Kasumi-1 (cell line): ENCODE results near the gene PAK6.

Experiments
- DNase-seq, 2 experiments: peaks; one replicate each; lab custom pipeline; 2025; lab: John Stamatoyannopoulos, UW

PAK6 gene

DNA sequence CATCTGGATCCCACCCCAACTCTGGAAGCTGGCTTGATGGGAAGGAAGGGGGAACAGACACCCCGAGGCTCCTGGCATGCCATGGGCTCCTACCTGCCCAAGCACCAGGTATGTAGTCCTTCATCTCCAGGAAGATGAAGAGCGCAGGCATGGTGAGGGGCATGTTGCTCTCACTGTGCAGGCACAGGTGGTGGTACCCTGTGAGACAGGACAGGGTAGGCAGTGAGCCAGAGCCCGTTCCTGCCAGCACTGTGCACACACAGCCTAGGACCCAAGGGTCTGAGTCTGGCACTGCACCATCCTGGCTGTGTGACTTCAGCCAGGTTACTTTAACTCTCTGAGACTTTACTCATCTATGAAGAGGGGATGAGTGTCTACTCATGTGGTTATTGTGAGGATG lies 53.4 kb downstream of the PAK6 start:
- no peak for DNase-seq

GRCh38 chr15:40293006-40293405 lies 54.1 kb downstream of the PAK6 start:
- no peak for DNase-seq

DNA sequence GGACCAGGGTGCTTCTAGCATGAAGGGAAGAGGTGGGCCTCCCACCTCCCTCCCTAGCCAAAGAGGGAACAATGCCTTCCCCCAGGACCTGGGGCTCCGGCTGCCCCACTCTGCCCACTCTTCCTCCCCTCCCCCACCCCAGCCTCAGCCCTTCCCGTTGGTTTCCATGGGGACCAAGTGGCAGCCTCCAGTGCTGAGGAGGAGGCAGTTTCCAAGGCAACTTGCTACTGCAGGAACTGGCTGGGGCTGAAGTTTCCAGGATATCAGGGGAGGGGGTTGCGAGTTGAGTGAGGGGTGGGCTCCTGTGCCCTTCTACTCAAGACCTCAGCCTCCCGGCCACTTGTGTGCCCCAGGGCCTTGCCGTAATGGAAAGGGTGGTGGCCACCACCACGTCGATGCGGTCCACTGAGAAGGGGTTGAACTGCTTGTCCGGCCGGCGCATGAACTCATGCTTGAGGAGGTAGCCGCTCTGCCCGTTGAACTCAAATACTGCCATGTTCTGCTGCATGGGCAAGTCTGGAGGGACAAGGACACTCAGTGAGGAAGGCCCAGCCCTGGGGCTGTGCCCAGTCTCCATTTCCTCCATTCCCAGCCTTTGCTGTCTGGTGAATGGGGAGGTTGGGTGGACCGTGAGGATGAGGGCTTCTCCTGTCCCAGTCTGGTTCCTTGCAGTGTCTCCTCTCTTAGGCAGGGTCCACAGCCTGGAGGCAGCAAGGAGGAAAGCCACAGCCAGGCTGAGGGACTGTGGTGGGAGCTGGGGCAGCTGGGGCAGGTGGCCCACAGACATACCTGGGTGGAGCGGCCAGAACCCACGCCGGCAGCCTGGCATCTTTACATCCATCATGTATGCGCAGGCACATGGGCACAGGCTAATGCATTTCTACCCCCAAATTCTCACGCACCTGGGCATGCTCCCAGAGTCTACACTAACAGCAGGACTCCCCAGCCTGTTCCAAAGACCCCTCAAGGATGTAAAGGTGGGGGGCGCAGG lies 55.3 kb downstream of the PAK6 start:
- no peak for DNase-seq

- no peak for DNase-seq
Measured at GRCh38 chr15:40295297-40295696, 56.4 kb downstream of the PAK6 start.

DNA sequence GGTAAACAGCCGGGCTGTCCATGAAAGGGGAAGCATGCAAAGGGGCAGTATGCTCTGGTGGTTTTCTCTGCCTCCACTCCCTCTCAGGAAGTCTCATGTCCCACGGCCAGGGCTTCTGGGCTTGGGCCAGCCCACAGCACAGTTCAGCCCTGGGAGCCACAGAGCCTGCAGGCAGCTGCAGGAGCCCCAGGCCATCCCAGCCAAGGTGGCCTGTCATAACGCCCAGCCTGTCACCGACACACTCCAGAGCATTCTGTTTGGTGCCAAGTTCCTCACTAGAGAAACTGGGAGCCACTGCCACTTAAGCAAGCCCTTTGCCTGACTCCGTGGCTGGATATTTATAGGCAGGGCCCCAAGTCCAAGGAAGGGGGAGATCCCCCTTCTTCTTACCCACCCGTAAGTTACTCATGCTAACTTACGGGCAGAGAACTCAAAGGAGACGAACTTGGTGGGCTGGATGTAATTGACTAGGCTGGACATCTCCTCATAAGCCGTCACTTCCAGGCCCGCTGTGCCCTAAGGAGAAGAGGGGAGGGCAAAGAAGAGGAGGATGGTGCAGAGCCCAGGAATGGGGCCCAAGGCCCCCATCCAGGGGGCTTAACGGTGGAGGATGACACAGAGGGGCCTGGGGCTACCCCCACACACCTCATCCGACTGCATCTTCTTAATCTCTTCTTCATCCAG lies 57.2 kb downstream of the PAK6 start:
- DNase-seq = no peak

DNA sequence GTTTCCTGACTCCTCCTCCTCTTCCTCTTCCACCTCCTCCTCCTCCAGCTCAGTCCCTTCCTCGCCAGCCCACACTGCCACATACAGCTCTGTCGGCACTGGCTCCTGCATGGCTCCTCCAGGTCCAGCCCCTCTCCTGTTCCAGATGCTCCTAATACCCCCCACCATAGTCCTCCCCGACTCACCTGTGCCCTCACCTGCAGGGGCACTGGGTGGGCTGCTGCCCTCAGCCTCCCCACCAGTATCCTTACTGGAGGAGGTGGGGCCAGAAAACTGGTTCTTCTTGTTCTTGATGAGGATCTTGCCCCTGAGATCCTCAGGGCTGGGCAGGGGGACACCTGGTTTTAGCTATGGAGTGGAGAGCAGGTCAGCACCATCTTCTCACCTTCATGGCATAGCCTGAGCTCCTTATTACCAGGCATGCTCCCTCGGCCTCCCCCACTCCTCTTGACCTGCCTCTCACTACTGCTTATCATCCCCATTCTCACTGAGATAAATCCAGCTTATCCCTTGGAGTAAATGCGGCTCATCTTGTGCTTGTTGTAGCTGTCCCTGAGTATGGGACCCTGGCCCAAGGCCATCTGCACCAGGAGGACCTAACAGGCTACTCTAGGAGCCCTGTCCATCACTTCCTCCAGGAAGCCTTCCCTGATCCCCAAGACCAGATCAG lies 57.8 kb downstream of the PAK6 start:
- no peak for DNase-seq

- DNase-seq = no peak
Measured at GRCh38 chr15:40297356-40297755, 58.5 kb downstream of the PAK6 start.

DNA sequence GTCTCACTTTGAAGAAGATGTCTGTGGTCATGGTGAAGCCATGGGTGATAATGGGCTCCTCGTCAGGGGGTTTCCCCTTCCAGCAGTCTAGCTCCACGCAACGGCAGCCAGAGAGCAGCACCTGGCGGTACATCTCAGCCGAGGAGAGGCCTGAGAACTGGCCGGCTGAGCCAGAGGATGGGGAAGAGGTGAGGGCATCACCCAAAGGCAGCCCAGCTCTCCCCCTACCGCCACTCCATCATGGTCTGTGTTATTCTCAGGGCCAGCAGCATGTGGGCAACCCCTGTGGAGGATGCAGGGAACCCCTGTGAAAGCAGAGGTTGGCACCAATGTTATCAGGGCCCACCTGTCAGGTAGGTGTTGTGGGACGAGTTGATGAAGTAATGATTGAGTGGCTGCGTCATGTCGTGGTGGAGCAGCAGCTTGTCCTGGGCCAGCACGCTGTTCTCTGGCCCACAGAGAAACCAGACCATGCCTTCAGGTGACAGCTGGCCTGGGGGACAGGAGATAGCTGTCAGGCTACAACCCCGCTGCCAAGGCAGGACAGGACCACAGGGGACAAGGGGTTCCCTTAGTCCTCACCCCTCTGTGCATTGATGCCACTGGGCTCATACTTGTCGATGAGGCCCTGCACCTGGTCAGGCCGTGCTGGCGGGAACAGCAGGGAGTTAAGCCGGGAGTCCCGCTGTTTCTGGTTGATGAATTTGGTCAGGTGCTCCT lies 59.5 kb downstream of the PAK6 start:
- no peak for DNase-seq

DNA sequence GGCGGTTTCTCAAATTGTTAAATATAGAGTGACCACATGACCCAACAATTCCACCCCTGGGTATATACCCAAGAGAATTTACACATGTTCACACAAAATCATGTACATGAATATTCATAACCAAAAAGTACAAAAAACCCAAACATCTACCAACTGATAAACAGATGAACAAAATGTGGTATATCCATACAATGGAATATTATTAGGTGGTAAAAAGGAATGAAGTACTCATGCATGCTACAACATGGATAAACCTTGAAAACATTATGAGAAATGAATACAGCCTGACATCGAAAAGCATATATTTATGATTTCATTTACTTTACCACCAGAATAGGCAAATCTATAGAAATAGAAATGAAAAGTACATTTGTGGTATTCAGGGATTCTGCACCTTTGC lies 61.5 kb downstream of the PAK6 start:
- DNase-seq = no peak

- no peak for DNase-seq
Measured at GRCh38 chr15:40300771-40301170, 61.9 kb downstream of the PAK6 start.

DNA sequence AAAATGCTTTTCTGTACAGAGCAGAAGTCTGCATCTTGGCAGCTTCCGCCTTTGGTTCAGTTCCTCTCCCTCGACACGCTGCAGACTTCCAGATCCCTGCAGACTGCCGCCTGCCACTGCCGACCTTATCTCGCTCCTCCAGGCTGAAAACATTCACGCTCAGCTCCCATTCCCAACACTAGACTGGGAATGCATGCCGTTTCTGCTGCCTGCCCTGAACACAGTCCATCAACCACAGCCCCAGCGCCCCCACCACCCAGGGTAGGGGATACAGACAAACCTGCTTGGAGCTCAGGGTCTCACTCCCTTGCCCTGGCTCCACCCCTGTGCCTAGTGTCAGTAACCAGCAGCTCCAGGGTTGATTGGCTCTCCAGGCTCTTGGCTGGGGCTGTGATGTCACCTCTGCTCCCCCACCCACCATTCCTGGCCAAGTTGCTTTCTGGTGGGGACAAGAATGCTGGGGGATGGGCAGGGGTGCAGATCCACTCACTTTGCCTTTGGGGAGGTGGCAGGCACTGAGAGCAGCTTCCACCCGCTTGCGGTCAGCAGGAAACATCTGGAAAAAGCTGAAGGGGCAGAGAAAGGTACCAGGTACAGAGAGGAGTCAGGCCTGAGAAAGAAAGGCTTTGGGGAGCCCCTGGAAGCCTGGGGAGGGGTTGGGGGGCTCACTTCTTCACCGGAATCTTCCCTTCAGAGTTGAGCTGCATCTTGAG lies 62.8 kb downstream of the PAK6 start:
- peak in 1 of 2 experiments; percentile 19 for DNase-seq

DNA sequence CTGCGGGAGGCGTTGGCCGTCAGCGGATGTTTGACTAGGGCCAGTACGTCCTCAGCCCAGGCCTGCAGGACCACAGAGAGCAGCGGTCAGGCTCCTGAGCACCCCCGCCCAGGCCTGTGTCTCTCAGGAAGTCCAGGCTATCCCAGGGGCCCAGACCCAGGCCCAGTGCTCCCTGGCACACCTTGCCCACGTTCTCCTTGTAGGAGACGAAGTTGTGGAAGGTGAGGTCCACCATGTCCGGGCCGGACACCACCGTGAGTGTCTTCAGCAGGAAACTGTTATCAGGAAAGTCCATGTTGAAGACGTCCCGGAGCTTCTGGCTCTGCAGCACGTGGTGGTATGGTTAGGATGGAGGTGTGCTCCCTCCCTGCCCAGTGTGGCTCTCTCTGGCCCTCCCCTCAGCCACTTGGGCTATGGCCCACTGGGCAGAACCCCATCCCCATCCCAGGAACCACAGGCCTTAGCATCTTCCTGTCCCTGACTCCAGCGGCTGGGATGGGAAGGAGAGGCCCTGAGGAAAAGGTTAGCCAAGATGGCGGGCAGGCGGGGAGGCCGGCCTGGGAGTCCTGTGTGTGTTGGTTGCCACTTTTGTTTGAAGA lies 63.5 kb downstream of the PAK6 start:
- no peak for DNase-seq

- no peak for DNase-seq
Measured at GRCh38 chr15:40302981-40303380, 64.1 kb downstream of the PAK6 start.

DNA sequence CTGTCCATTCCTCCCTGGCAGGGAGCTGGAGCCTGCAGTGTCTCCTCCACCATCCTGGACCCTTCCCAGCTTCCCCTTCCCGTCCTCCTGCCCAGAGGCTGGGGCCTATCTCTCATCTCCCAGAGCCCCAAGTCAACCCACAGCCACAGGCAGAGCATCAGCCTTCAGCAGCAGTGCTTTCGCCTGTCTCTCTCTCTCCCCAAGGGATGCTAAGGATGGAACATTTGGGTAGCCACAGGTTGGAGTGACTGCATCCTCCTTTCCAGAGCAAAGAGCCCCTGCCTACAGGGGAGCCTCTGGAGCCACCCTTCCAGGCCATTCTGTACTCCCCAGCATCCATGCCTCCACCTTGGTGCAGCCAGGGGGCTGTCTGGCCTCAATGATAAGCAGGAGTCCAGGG lies 64.7 kb downstream of the PAK6 start:
- no peak for DNase-seq

- DNase-seq = no peak
Measured at GRCh38 chr15:40305281-40305680, 66.4 kb downstream of the PAK6 start.

DNA sequence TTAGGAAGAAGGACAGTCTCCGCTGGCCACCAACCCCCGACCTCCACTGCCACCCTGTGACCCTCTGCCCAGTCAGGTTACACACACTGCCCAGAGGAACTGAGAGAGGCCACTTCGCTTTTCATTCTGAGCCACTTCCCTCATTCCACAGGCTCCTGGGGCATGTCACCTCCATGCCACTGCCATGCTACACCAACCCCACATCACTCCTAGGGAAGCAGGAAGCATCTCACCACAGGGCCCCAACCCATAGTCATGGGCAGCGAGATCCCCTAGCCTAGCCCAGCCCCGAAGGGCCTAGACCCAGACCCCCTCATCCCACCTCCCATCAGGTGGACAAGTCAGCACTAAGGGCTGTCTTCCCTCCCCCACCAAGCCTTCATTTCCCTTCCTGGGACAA lies 67.5 kb downstream of the PAK6 start:
- DNase-seq = no peak

DNA sequence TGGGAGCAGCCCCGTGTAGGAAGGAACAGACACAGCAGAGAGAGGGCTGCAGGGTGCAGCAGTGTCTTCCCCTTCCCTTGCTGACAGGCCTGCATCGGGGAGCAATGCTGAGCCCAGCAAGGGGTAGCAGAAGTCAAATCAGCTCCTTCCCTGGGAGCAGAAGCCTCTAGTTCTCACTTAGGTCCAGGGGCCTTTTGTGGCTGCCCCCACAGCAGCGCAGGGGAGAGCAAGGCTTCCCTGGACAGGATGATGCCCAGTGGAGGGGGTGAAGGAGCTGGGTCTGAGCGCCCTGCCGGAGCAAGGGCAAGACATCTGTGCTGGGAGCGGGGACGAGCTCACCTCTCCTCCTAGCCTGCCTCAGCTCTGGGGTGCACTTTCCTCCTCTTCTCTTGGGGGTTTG lies 68.0 kb downstream of the PAK6 start:
- DNase-seq = peak in 1 of 2 experiments; percentile 17

DNA sequence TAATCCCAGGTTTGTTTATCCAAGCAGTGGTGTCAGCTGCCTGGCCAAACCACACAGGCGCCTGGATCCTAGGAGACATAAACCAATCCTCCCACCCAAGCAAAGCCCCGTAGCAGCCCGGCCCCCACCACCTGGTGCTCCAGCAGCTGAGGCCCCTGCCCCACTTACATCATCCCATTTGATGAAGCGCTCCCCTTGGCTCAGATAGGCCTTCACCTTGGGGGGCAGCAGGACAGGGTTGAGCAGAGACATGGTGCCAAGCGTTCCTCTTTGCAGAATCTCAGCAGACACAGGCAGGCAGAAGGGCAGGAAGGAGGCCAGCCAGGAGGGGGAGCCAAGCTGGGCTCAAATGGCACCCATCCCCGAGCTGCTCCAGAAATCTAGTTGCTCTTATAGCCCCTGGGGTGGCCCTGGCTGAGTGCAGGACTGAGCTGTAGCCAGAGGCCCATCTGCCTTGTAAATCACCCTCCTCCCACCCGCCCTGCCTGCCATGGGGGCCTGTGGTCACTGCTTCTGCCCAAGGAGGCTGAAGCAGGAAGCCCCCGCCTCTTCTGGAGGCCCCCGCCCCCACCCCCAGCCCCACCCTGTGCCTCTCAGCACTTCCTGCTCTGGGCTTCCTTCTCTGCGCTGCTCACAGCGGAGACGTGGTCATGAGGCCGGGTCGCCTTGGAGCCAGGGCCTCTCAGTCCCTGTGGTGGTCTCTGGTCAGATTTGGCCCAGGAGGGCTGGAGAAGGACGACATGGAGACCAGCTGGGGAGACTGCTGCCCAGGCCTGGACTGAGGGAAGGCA lies 68.8 kb downstream of the PAK6 start, which contains the start of gene PLCB2:
PLCB2 (minus strand) TSS at position 515 of the 791 bp plus-strand sequence; CDS start at position 252, 263 bp downstream.
- peak; percentile 70 to 80 for DNase-seq

- no peak for DNase-seq
Measured at GRCh38 chr15:40309344-40309862, 70.5 kb downstream of the PAK6 start.
